ENCODE results near the gene ROBO1. TPM values are rescaled to one million over a fixed set of nuclear protein-coding genes. Genes with fewer than 3 reads are reported as not detected.

ROBO1 gene
- total RNA-seq, 4 donors from 2014 or later, result 25.0 to 42.6 (median 35.7) TPM

DNA sequence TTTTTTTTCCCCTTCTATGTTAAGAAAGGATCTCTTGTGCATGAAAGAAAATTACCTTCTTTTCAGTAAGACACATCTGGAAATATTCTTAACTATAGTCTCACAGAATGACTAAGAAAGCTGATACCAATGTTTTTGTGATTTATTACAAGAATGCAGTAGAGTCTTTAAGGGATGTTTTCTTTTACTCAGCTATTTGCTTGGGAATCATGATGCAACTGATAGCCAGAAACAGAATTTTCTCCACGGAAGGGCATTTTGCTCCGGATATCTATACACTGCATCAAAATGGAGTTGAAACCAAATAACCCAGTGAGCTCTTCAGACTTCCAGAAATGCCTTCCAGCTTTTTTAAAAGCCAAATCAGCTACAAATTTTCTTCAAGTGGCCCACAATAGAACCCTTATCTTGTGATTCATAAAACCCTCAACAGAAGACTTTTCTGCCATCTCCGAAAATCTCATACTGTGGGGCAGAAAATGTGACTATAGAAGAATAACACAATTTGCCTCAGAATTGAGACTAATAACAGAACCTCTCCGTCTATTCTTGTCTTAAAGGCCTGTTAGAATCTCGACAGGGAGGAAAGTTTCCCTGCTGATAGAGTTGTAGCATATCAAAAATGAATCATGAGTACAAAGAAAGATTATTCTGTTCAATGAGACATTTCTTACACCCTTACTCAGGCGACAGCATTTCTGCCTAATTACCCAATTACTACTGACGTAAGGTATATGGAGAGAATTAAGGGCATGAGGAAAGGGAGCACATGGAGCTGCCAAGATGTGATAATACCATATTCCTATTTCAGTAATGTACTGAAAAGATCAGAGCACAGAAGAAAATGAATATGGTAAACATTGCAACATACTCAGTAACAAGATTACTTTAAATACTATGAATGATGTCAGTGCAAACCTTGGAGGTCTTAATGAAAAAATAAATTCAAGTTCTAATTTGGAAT, 900.1 kb downstream of the ROBO1 start:
- Histone ChIP-seq H3K4me1 (no peaks in the 10 kb centered on the region), H3K4me3 (no peak overlapping the region), H3K36me3 (no peaks in the 10 kb centered on the region), H3K9me3 (no peaks in the 10 kb centered on the region), H3K27ac (no peak overlapping the region), H3K27me3 (no peaks in the 10 kb centered on the region)
- WGBS, 2 donors, result 51 to 74% methylated on average over 7 of the region's 7 CpGs
- DNase-seq, result no peak
- intact Hi-C loops (cut with DNase I), result no loop called here
- TF ChIP-seq, protein P1, sequence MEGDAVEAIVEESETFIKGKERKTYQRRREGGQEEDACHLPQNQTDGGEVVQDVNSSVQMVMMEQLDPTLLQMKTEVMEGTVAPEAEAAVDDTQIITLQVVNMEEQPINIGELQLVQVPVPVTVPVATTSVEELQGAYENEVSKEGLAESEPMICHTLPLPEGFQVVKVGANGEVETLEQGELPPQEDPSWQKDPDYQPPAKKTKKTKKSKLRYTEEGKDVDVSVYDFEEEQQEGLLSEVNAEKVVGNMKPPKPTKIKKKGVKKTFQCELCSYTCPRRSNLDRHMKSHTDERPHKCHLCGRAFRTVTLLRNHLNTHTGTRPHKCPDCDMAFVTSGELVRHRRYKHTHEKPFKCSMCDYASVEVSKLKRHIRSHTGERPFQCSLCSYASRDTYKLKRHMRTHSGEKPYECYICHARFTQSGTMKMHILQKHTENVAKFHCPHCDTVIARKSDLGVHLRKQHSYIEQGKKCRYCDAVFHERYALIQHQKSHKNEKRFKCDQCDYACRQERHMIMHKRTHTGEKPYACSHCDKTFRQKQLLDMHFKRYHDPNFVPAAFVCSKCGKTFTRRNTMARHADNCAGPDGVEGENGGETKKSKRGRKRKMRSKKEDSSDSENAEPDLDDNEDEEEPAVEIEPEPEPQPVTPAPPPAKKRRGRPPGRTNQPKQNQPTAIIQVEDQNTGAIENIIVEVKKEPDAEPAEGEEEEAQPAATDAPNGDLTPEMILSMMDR (IDR thresholded peaks at IDR 0.05), result no peak
- no peak for TF ChIP-seq POLR2A (IDR thresholded peaks at IDR 0.05)

DNA sequence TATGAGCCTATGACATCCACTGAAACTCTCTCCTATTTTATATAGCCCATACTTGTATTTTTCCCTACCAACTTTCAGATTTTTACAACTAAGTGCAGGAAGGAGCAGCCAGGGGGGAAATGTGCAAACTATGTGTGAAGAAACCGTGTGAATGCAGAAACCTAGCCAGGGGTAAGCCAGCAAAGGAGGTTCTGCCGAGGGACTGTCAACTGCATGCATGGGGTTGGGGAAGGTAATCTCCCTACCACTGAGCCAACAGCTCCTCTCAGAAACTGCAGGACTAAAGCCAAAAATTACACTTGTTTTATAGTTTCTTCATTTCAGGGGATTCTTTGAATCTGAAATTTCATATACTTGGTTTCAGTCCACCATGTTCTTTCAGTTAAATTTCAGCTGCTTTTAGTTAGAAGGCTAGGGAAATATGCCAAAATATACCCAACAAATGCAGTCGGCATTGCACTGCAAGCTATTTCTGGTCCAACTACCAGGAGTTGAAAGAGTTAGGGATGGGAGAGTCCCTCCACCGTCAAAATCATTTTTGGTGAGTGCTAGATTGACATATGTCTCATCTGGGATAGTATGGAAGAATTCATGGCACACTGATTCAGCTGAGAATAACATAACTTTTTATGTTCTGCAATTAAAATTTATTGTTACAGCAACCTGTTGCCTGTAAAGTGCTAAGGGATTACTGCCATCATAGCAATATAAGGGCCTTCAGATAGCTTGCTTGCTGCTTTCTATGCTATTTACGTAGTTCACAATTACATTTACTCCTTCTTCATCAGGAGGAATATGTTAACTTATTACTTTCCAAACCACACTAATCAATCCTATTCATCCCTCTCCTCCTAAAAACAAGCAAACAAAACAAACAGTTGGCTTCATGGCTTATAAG, 904.2 kb downstream of the ROBO1 start:
- H3K36me3 ChIP-seq, result no peaks in the 10 kb centered on the region
- TF ChIP-seq, protein P1 (IDR thresholded peaks at IDR 0.05), result no peak
- no peak for TF ChIP-seq POLR2A (IDR thresholded peaks at IDR 0.05)
- no peaks in the 10 kb centered on the region for H3K4me1 ChIP-seq
- no peak for DNase-seq
- H3K27ac ChIP-seq, result no peak overlapping the region
- 70 to 86% methylated on average over 5 of the region's 5 CpGs for WGBS, 2 donors
- intact Hi-C loops (cut with DNase I), result no loop called here
- H3K9me3 ChIP-seq, result no peaks in the 10 kb centered on the region
- H3K27me3 ChIP-seq, result no peaks in the 10 kb centered on the region
- no peak overlapping the region for H3K4me3 ChIP-seq

DNA sequence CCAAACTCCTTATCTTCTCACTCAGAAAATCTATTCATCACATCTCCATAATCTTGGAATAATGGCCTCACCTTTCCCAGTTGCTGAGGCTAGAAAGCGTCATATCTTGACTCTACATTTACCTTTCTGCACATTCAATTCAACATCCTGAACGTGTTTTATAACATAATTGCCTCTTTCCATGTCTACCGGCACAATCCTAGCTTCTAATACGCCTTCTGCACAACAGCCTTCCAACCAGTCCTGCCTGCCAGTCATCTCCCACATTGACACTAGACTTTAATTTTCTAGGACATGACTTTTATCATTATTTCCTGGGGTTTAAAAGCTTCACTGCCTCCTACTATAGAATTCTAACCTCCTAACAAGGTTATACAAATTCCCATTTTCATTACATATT, 906.6 kb downstream of the ROBO1 start:
- H3K4me1 ChIP-seq, result peaks cover 0 to 3% (median 0%) of the 10 kb centered on the region in 3 donors
- H3K36me3 ChIP-seq, result no peaks in the 10 kb centered on the region
- no peaks in the 10 kb centered on the region for H3K27me3 ChIP-seq
- 93 to 94% methylated on average over 4 of the region's 4 CpGs for WGBS, 2 donors
- no peaks in the 10 kb centered on the region for H3K9me3 ChIP-seq
- no peak for TF ChIP-seq POLR2A (IDR thresholded peaks at IDR 0.05)
- TF ChIP-seq, protein P1 (IDR thresholded peaks at IDR 0.05), result no peak
- no peak overlapping the region for H3K4me3 ChIP-seq
- intact Hi-C loops (cut with DNase I), result no loop called here
- no peak overlapping the region for H3K27ac ChIP-seq
- DNase-seq, result no peak

DNA sequence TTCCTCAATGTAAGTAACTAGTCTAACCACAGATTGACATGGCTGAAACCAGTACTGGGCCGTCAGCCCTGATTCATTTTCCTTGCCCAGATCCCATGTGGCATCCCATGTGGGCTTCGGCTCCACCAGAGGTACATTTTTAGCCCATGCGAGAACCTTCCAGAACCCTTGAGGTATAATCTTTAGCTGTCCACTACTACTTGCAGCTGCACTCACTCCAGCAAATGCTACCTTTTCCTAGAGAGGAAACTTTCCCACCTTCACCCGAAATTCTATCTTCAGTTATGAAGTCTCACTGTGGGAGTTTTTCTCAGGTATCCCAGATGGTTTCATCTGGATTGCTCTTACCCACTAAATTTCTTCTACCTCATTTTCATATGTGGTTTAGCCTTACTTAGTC, 907.2 kb downstream of the ROBO1 start:
- Histone ChIP-seq H3K4me3 (no peak overlapping the region), H3K9me3 (no peaks in the 10 kb centered on the region), H3K4me1 (peaks cover 0 to 9% (median 0%) of the 10 kb centered on the region in 3 donors), H3K27ac (no peak overlapping the region), H3K36me3 (no peaks in the 10 kb centered on the region), H3K27me3 (no peaks in the 10 kb centered on the region)
- WGBS, 2 donors, result 88 to 90% methylated on average over 4 of the region's 4 CpGs
- intact Hi-C loops (cut with DNase I), result no loop called here
- no peak for TF ChIP-seq POLR2A (IDR thresholded peaks at IDR 0.05)
- TF ChIP-seq, protein P1 (IDR thresholded peaks at IDR 0.05), result no peak
- DNase-seq, result no peak
